ENCODE results near the gene HNRNPC.
"Not testable (repeated sequence)": the region's sequence is repeated elsewhere in the genome, so short reads cannot be mapped to it uniquely, and the experiment has no call there.

Gene HNRNPC

GRCh38 chr14:21268617-21269251 lies 508 bp downstream of the HNRNPC start:
- DNase-seq: no peak

GRCh38 chr14:21267886-21268616 lies 1.2 kb downstream of the HNRNPC start:
- DNase-seq: no peak

- DNase-seq: no peak
Measured at GRCh38 chr14:21267431-21267845, 1.8 kb downstream of the HNRNPC start.

- no peak for DNase-seq
Measured at GRCh38 chr14:21264025-21264801, 5.0 kb downstream of the HNRNPC start.

- DNase-seq: no peak
Measured at GRCh38 chr14:21263284-21264024, 5.8 kb downstream of the HNRNPC start.

- DNase-seq: no peak
Measured at GRCh38 chr14:21262410-21262809, 6.8 kb downstream of the HNRNPC start.

GRCh38 chr14:21261824-21262223 lies 7.4 kb downstream of the HNRNPC start:
- DNase-seq: no peak

- no peak for DNase-seq
Measured at GRCh38 chr14:21258889-21259787, 10.1 kb downstream of the HNRNPC start.

GRCh38 chr14:21258005-21258888 lies 11.0 kb downstream of the HNRNPC start:
- DNase-seq: no peak

GRCh38 chr14:21257394-21257909 lies 11.8 kb downstream of the HNRNPC start:
- no peak for DNase-seq

- DNase-seq: no peak
Measured at GRCh38 chr14:21256539-21257393, 12.5 kb downstream of the HNRNPC start.

GRCh38 chr14:21256102-21256447 lies 13.2 kb downstream of the HNRNPC start:
- DNase-seq: not testable (repeated sequence)

- no peak for DNase-seq
Measured at GRCh38 chr14:21255385-21256101, 13.7 kb downstream of the HNRNPC start.

GRCh38 chr14:21252149-21252548 lies 17.1 kb downstream of the HNRNPC start:
- DNase-seq: no peak

- DNase-seq: no peak
Measured at GRCh38 chr14:21251215-21251614, 18.0 kb downstream of the HNRNPC start.

- no peak for DNase-seq
Measured at GRCh38 chr14:21248739-21249411, 20.4 kb downstream of the HNRNPC start.

- DNase-seq: no peak
Measured at GRCh38 chr14:21248338-21248737, 20.9 kb downstream of the HNRNPC start.

GRCh38 chr14:21245813-21246212 lies 23.4 kb downstream of the HNRNPC start:
- no peak for DNase-seq

- DNase-seq: no peak
Measured at GRCh38 chr14:21244544-21244943, 24.7 kb downstream of the HNRNPC start.
